ENCODE data around the gene PPP2R5C. TPM values are rescaled to one million over a fixed set of nuclear protein-coding genes. Genes with fewer than 3 reads are reported as not detected.

Gene PPP2R5C
- total RNA-seq, 1 experiment from 2014 or later = 93.0 TPM

DNA sequence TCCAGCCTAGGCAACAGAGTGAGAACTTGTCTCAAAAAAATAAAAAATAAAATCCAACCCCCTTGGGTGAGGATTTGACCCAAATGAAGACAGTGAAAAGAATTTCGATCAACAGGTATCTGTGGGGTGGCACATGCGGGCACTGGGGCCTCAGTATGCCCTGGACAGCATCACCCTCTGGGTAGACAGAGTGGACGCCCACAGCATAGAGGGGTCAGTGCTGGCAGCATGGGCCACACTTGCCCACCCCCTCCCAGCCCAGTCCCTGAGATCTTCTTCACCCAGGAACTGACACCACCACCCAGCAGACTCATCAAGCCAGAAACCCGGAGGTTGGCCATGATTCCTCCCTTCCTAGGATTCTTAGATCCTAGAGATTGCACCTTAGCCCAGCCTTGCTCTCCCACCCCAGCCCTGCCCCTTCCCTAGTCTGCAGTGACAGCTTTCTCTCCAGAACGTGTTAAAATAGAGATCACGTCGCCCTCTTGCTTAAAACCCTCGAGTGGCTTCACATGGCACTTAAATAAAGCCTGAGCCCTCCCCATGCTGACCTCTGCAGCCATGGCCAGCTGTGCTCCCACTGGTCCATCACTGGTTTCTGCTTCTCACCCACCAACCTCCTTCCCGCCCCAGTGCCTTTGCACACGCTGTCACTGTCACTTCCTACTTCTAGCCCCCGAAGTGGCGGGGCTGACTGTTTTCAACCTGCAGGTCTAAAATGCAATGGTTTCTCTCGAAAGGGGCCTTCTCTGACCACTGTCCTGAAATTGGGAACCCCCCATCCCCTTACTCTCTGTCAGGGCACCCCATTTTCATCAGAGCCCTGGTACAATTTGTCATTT, 176.6 kb downstream of the PPP2R5C start:
- peaks cover 100% of the 10 kb centered on the region for H3K27me3 Mint-ChIP-seq (ENCODE audit: low read depth)
- Histone ChIP-seq H3K4ac (ENCODE audit: low read depth, low read length) (no peak overlapping the region), H3K23me2 (ENCODE audit: insufficient read length, low read depth, low read length, poor library complexity, severe bottlenecking) (no peaks in the 10 kb centered on the region), H3T11ph (ENCODE audit: low read length) (no peak overlapping the region), H2AFZ (ENCODE audit: low read length) (no peak overlapping the region), H2BK20ac (ENCODE audit: low read depth, low read length, poor library complexity, severe bottlenecking) (no peak overlapping the region), H4K91ac (ENCODE audit: insufficient read length, low read depth, low read length) (no peak overlapping the region), H4K8ac (replicated peaks; ENCODE audit: insufficient read length, low read depth, low read length) (no peak overlapping the region), H2BK15ac (ENCODE audit: low read depth, low read length) (no peak overlapping the region), H2BK5ac (ENCODE audit: insufficient read length, low read length) (no peak overlapping the region), H3K79me1 (ENCODE audit: insufficient read depth, low read depth, low read length, poor library complexity, severe bottlenecking) (no peaks in the 10 kb centered on the region), H3K4me2 (ENCODE audit: insufficient read depth, insufficient read length, low read length) (peak overlapping the region; percentile 12), H3K14ac (ENCODE audit: insufficient read depth, low read length) (no peak overlapping the region), H3K56ac (ENCODE audit: insufficient read length, low read depth, low read length) (no peak overlapping the region), H2AK5ac (ENCODE audit: insufficient read length, low read length) (no peak overlapping the region), H4K5ac (ENCODE audit: insufficient read length, low read depth, low read length) (no peak overlapping the region), H3K4me1 (ENCODE audit: insufficient read depth, low read length) (no peaks in the 10 kb centered on the region), H3K23ac (ENCODE audit: insufficient read length, low read depth, low read length) (no peak overlapping the region), H2BK12ac (ENCODE audit: insufficient read length, low read depth, low read length) (no peak overlapping the region), H3K27me3 (ENCODE audit: insufficient read depth, low read length) (peaks cover 30% of the 10 kb centered on the region), H3K18ac (ENCODE audit: insufficient read length, low read depth, low read length) (no peak overlapping the region), H4K20me1 (ENCODE audit: control insufficient read depth, insufficient read depth, insufficient read length) (no peaks in the 10 kb centered on the region), H3K27ac (ENCODE audit: insufficient read length, low read depth, low read length) (no peak overlapping the region), H3K79me2 (ENCODE audit: insufficient read depth, low read length) (no peaks in the 10 kb centered on the region), H3K9ac (ENCODE audit: extremely low read depth, insufficient read length, low read length) (no peak overlapping the region), H3K9me3 (ENCODE audit: control insufficient read depth, low read depth, low read length) (no peaks in the 10 kb centered on the region), H2BK120ac (ENCODE audit: low read depth, low read length, poor library complexity, severe bottlenecking) (no peak overlapping the region)
- no peaks in the 10 kb centered on the region for H3K36me3 Mint-ChIP-seq (ENCODE audit: insufficient read depth in 1 of 3, low read depth in 3 of 3)
- no peak overlapping the region for H3K27ac Mint-ChIP-seq
- DNase-seq = no peak
- TF ChIP-seq CTCF (conservative IDR thresholded peaks at IDR 0.05) = no peak
- H3K4me3 Mint-ChIP-seq = 0 out of 5 replicates have a peak overlapping the region, but pooled peaks of 1 of the 2 experiments have one; percentile 38
- WGBS (ENCODE audit: extremely low coverage, insufficient read length, low lambda C conversion rate) = no CpG with 5 or more reads among the region's 13 CpGs
- peaks cover 0 to 6% of the 10 kb centered on the region in 2 experiments; a peak in 2 of 4 replicates for H3K4me1 Mint-ChIP-seq
- H3K9me3 Mint-ChIP-seq = peaks cover 0 to 4% of the 10 kb centered on the region in 2 experiments; a peak in 1 of 5 replicates
